Activated CD4-positive, alpha-beta T cell treated with anti-CD3 and anti-CD28 coated beads, Interleukin-2, amount 50 U/mL, for 16 hours (primary cell): ENCODE results near the gene SPTSSB.

ENCODE experiments used
- DNase-seq: peaks from one replicate; pipeline ENCODE4 v3.0.0-alpha.2; 2020

Gene SPTSSB

GRCh38 chr3:161337311-161337710 is 34.0 kb downstream of the SPTSSB start:
- no peak for DNase-seq

DNA sequence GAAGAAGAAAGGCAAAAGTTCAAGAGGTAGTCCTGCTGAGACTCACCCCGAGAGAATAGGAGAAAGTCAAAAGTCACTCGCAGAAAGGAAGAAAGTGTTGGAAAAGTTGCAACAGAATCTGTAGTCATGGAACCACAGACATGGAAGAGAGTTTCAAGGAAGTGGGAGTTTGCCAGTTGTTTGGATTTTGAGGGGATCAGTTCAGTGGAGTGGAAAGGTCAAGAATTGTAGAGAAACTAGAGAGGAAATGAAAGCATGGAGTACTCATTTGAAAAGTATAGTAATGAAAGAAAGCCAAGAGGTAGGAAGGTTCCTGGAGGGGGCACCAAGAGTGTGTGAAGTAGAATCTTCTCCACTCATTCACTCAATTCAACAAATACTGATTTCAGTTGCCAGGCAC is 34.7 kb downstream of the SPTSSB start:
- DNase-seq = no peak

DNA sequence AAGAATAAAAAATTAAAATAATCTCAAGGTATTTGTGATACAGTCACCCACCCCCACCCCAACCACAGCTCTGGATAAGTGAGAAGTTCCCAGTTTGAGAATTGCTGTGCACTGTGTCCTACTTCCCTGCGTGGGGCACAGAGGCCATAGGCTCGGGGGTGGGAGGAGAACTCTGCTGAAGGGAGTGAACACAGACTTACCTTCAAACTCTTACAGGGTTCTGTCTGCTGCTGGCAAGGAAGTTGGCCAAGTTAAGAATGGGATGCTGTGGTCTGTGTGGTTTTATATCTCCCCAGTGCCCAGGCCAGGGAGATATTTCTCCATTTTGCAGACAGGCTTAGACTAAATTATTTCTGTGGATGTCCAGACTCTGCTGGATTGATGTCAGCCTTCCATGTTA is 37.6 kb downstream of the SPTSSB start:
- no peak for DNase-seq

DNA sequence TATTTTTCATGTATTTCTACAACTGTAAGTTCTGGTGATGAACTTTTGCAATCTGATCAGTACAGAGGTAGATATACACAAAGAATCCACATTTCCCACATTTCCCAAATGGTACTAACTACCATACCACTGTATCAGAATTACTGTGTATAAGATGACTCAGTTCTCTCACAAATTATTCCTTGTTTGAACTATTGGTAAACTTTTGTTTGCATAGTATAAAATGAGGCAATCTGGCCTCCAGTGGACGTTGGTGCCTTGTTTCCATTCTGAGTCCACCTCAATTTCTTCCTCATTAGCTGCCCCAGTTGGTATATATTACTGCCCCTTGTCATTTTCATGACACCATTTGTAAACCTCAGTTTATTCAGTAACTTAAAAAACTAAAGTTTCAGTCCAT is 38.5 kb downstream of the SPTSSB start:
- DNase-seq = no peak

GRCh38 chr3:161325059-161325458 is 46.3 kb downstream of the SPTSSB start:
- DNase-seq = no peak

DNA sequence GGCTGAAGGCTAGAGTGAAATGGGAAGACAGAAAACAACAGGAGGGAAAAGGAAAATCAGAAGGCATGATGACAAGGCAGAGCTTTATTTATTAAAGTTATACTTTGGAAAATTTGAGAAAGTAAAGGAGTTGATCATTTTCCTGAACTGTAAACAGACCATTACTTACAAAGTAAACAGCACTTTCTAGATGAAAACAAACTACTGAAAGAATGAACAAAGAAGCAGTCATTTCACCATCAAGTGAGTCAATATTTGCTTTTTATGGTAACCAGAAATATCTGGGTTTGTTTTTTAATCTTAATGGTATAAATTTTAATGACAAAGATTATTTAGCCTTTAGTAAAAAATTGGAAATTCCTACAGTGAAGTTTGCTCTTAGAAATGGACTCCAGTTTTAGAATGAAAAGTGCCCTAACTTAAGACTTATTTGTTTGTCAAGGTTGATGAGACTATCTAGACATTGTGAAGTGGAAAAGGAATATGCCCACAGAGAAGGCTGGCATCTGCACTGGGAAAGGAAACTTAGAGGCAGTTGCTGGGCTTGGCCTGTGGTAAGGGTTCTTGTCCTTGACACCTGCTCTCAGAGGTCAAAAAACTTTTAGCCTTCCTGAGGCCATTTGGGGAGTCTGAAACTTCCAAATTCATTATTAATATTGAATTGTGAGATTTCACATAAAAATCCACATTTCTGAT is 47.2 kb downstream of the SPTSSB start:
- no peak for DNase-seq

- DNase-seq = no peak
Observed at GRCh38 chr3:161322781-161323568, 48.3 kb downstream of the SPTSSB start.

DNA sequence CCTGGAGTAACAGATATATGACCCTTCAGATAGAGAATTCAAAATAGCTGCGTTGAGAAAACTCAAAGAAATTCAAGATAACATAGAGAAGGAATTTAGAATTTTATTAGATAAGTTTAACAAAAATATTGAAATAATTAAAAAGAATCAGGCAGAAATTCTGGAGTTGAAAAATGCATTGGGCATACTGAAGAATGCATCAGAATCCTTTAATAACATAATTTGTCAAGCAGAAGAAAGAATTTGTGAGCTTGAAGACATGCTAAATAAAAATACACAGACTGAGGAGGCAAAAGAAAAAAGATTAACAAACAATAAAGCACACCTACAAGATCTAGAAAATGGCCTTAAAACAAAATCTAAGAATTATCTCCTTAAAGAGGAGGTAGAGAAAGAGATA is 50.5 kb downstream of the SPTSSB start:
- DNase-seq = no peak

GRCh38 chr3:161319867-161320266 is 51.5 kb downstream of the SPTSSB start:
- no peak for DNase-seq

GRCh38 chr3:161317077-161317476 is 54.2 kb downstream of the SPTSSB start:
- no peak for DNase-seq

DNA sequence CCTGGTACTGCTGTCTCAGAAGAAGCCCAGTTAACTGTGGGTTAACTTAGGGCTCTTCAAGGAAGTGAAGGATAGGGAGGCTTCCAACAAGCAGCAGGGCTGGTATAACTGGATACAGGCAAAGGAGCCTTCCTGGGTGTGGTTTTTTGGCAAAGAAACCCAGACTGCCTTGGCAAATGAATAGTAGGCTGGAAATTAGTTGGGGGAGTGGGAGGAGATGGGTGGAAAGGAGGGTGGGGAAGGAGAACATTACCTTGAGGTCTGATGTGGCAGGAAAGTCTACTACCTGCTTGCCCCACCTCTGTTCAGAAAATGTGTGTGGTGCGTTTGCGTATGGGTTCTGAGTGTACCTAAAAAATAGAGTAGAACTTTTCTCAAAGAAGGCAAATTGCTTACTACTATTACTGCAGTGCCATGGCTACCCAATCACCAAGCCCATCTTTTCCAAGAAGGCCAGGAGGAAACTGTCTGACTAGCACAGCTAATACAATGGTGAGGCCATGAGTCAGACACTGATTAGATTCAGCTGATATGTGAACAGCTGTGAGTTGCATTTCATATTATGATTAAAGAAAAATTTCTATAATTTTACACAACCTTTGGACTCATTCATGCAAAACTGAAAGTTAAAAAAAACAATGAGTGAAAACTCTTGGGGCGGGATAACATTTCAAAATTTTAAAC is 55.2 kb downstream of the SPTSSB start:
- DNase-seq = no peak

- no peak for DNase-seq
Observed at GRCh38 chr3:161314836-161315395, 56.4 kb downstream of the SPTSSB start.

GRCh38 chr3:161310649-161311423 is 60.5 kb downstream of the SPTSSB start:
- peak; percentile 77 for DNase-seq

GRCh38 chr3:161305095-161305991 is 66.0 kb downstream of the SPTSSB start:
- DNase-seq = peak; percentile 21

GRCh38 chr3:161296814-161297213 is 74.5 kb downstream of the SPTSSB start:
- no peak for DNase-seq

GRCh38 chr3:161295325-161295724 is 76.0 kb downstream of the SPTSSB start:
- no peak for DNase-seq
